ENCODE measurements around the gene ARID5B. TPM values are rescaled to one million over a fixed set of nuclear protein-coding genes. Genes with fewer than 3 reads are reported as not detected.

ARID5B gene
- total RNA-seq, 1 experiment from 2014 or later: 0.04 TPM

DNA sequence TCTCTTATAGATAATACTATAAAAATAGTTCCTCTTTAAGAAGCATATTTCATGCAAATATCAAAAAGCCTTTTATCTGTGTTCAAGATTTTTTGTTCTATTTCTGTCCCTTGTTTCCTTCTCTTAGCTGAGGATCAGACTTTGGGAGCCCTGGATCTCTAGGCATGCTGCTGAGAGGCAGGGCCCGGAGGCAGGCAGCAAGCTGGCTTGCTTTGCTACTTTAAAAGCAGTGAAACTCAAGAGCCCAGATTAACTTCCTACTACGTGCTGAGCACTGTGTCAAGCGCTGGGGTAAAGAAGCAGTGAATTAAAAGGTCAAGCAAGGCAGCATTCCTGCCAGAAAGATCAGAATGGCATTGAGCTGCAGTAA lies 31.0 kb upstream of the ARID5B start:
- no peak for DNase-seq

More for the DNA sequence above, 31.0 kb upstream of the ARID5B start:
- Histone ChIP-seq H3K4me1 (ENCODE audit: insufficient read depth, low read length) (no peaks in the 10 kb centered on the region), H3K23ac (ENCODE audit: insufficient read length, low read depth, low read length) (no peak overlapping the region), H4K20me1 (ENCODE audit: control insufficient read depth, insufficient read depth, insufficient read length) (no peaks in the 10 kb centered on the region), H4K8ac (replicated peaks; ENCODE audit: insufficient read length, low read depth, low read length) (no peak overlapping the region), H3K79me2 (ENCODE audit: insufficient read depth, low read length) (no peaks in the 10 kb centered on the region), H3K9ac (ENCODE audit: extremely low read depth, insufficient read length, low read length) (no peak overlapping the region), H3K27me3 (ENCODE audit: insufficient read depth, low read length) (no peaks in the 10 kb centered on the region), H2BK120ac (ENCODE audit: low read depth, low read length, poor library complexity, severe bottlenecking) (no peak overlapping the region), H3K4ac (ENCODE audit: low read depth, low read length) (no peak overlapping the region), H4K5ac (ENCODE audit: insufficient read length, low read depth, low read length) (no peak overlapping the region), H2BK5ac (ENCODE audit: insufficient read length, low read length) (no peak overlapping the region), H3K79me1 (ENCODE audit: insufficient read depth, low read depth, low read length, poor library complexity, severe bottlenecking) (no peaks in the 10 kb centered on the region), H2AK5ac (ENCODE audit: insufficient read length, low read length) (no peak overlapping the region), H3K18ac (ENCODE audit: insufficient read length, low read depth, low read length) (no peak overlapping the region), H2AFZ (ENCODE audit: low read length) (no peak overlapping the region), H2BK12ac (ENCODE audit: insufficient read length, low read depth, low read length) (no peak overlapping the region), H3K14ac (ENCODE audit: insufficient read depth, low read length) (no peak overlapping the region), H2BK15ac (ENCODE audit: low read depth, low read length) (no peak overlapping the region), H3T11ph (ENCODE audit: low read length) (no peak overlapping the region), H4K91ac (ENCODE audit: insufficient read length, low read depth, low read length) (no peak overlapping the region), H3K56ac (ENCODE audit: insufficient read length, low read depth, low read length) (no peak overlapping the region), H3K9me3 (ENCODE audit: control insufficient read depth, low read depth, low read length) (no peaks in the 10 kb centered on the region), H3K27ac (ENCODE audit: insufficient read length, low read depth, low read length) (no peak overlapping the region), H3K4me2 (ENCODE audit: insufficient read depth, insufficient read length, low read length) (no peak overlapping the region), H3K23me2 (ENCODE audit: insufficient read length, low read depth, low read length, poor library complexity, severe bottlenecking) (no peaks in the 10 kb centered on the region), H2BK20ac (ENCODE audit: low read depth, low read length, poor library complexity, severe bottlenecking) (no peak overlapping the region)
- H3K4me1 Mint-ChIP-seq: no peaks in the 10 kb centered on the region
- H3K27ac Mint-ChIP-seq: no peak overlapping the region
- WGBS (ENCODE audit: extremely low coverage, insufficient read length, low lambda C conversion rate): no CpG with 5 or more reads among the region's 3 CpGs
- no peaks in the 10 kb centered on the region for H3K9me3 Mint-ChIP-seq
- H3K36me3 Mint-ChIP-seq (ENCODE audit: insufficient read depth in 1 of 3, low read depth in 3 of 3): no peaks in the 10 kb centered on the region
- TF ChIP-seq, protein P1, sequence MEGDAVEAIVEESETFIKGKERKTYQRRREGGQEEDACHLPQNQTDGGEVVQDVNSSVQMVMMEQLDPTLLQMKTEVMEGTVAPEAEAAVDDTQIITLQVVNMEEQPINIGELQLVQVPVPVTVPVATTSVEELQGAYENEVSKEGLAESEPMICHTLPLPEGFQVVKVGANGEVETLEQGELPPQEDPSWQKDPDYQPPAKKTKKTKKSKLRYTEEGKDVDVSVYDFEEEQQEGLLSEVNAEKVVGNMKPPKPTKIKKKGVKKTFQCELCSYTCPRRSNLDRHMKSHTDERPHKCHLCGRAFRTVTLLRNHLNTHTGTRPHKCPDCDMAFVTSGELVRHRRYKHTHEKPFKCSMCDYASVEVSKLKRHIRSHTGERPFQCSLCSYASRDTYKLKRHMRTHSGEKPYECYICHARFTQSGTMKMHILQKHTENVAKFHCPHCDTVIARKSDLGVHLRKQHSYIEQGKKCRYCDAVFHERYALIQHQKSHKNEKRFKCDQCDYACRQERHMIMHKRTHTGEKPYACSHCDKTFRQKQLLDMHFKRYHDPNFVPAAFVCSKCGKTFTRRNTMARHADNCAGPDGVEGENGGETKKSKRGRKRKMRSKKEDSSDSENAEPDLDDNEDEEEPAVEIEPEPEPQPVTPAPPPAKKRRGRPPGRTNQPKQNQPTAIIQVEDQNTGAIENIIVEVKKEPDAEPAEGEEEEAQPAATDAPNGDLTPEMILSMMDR (conservative IDR thresholded peaks at IDR 0.05): no peak
- no peak overlapping the region for H3K4me3 Mint-ChIP-seq
- peaks cover 3% of the 10 kb centered on the region; the same call in 1 of the 2 replicates for H3K27me3 Mint-ChIP-seq (ENCODE audit: low read depth)
